GM19193 (cell line): ENCODE results near the gene ZSCAN20.
A peak's percentile ranks its signal among the peaks of the same experiment; 100 is the strongest.

ENCODE experiments used
- POLR2A ChIP-seq: IDR thresholded peaks from 4 replicates; pipeline ENCODE4 v1.6.1; 2011; ENCODE audit not compliant: insufficient read depth, insufficient read length; ENCODE audit errors: extremely low read depth

Gene ZSCAN20

GRCh38 chr1:33472269-33472980 is at the start of gene ZSCAN20:
ZSCAN20 (plus strand) TSS chr1:33472645; CDS start chr1:33479289, 6,644 bp downstream.
- peak; percentile 65 for TF ChIP-seq POLR2A

GRCh38 chr1:33424205-33424604 is 48.2 kb upstream of the ZSCAN20 start:
- TF ChIP-seq POLR2A: no peak

- TF ChIP-seq POLR2A: no peak
These were observed 47.8 kb upstream of the ZSCAN20 start for GRCh38 chr1:33424610-33425009.

GRCh38 chr1:33425900-33426299 is 46.5 kb upstream of the ZSCAN20 start:
- TF ChIP-seq POLR2A: no peak

- TF ChIP-seq POLR2A: no peak
These were observed 45.5 kb upstream of the ZSCAN20 start for GRCh38 chr1:33426916-33427315.

GRCh38 chr1:33428661-33429060 is 43.8 kb upstream of the ZSCAN20 start:
- TF ChIP-seq POLR2A: no peak

GRCh38 chr1:33429332-33429731 is 43.1 kb upstream of the ZSCAN20 start:
- no peak for TF ChIP-seq POLR2A

- no peak for TF ChIP-seq POLR2A
These were observed 42.4 kb upstream of the ZSCAN20 start for GRCh38 chr1:33429856-33430691.

GRCh38 chr1:33430692-33431593 is 41.5 kb upstream of the ZSCAN20 start, which contains the start of gene PHC2:
PHC2 (minus strand) TSS chr1:33431095; CDS start chr1:33375539, 55,556 bp downstream.
- TF ChIP-seq POLR2A: no peak

- TF ChIP-seq POLR2A: no peak
These were observed 38.7 kb upstream of the ZSCAN20 start for GRCh38 chr1:33433509-33434362.

GRCh38 chr1:33434363-33434750 is 38.1 kb upstream of the ZSCAN20 start:
- TF ChIP-seq POLR2A: no peak

- TF ChIP-seq POLR2A: no peak
These were observed 37.2 kb upstream of the ZSCAN20 start for GRCh38 chr1:33435096-33435820.

GRCh38 chr1:33436557-33437285 is 35.7 kb upstream of the ZSCAN20 start:
- TF ChIP-seq POLR2A: no peak
